Naive thymus-derived CD8-positive, alpha-beta T cell (primary cell): ENCODE data around the gene SORCS2. TPM values are rescaled to one million over a fixed set of nuclear protein-coding genes. Genes with fewer than 3 reads are reported as not detected.

Experiments used
- ATAC-seq, 2 donors: fragments of 150-1000 bp; cut with Tn5 transposase in 1 of 2; sonication (Bioruptor Pico), chemical (Tn5 transposase) in 1 of 2; 1 replicate in 1 of 2; 2 replicates in 1 of 2; pipeline ENCODE4 v1.10.0; 2021; ENCODE audit warnings: mild to moderate bottlenecking in 2 of 2, moderate library complexity in 2 of 2
- POLR2A ChIA-PET: fragments of 350-600 bp; sonication (Branson Sonifier 250); formaldehyde crosslinking; loops from one replicate; lab custom pipeline; 2021; ENCODE audit warnings: antibody characterized with exemption; lab: Charles Lee
- DNase-seq, 10 donors: peaks; one replicate each; pipeline versions ENCODE4 v3.0.0 to v3.0.0-alpha.2; 2020 to 2022
- H3K27ac Mint-ChIP-seq, 10 donors: one replicate each; pipeline ENCODE4 v1.8.0; 2020 to 2022; ENCODE audit warnings: mild to moderate bottlenecking in 10 of 10, mixed read lengths in 10 of 10, moderate library complexity in 4 of 10, inconsistent platforms in 1 of 10
- H3K27me3 Mint-ChIP-seq, 5 donors: one replicate each; pipeline ENCODE4 v1.8.0; 2021 to 2022; ENCODE audit warnings: mixed read lengths in 5 of 5
- H3K36me3 Mint-ChIP-seq, 3 donors: one replicate each; pipeline ENCODE4 v1.8.0; 2020 to 2022; ENCODE audit warnings: mixed read lengths in 3 of 3, mild to moderate bottlenecking in 2 of 3, inconsistent platforms in 1 of 3
- H3K4me1 Mint-ChIP-seq, 4 donors: one replicate each; pipeline ENCODE4 v1.8.0; 2021 to 2022; ENCODE audit warnings: mixed read lengths in 4 of 4
- H3K4me3 Mint-ChIP-seq, 10 donors: one replicate each; pipeline ENCODE4 v1.8.0; 2020 to 2022; ENCODE audit warnings: mild to moderate bottlenecking in 10 of 10, mixed read lengths in 10 of 10, moderate library complexity in 6 of 10, inconsistent platforms in 1 of 10
- H3K9me3 Mint-ChIP-seq, 9 donors: one replicate each; pipeline ENCODE4 v1.8.0; 2020 to 2022; ENCODE audit warnings: mixed read lengths in 9 of 9, mild to moderate bottlenecking in 3 of 9, inconsistent platforms in 1 of 9, moderate library complexity in 1 of 9
- polyA plus RNA-seq, 3 donors: library from polyadenylated mRNA; unstranded; fragments of 300-500 nt; fragmentation: Illumina TruSeq; gene quantifications; one replicate each; pipeline ENCODE4 v1.2.3, GENCODE V29; 2021
- total RNA-seq, 8 experiments: library from RNA in 2 of 8; stranded (reverse) in 2 of 8; gene quantifications; one replicate each; pipeline ENCODE4 v1.2.3 and lab custom pipeline; 2021 to 2026

SORCS2 gene
- total and polyA plus RNA-seq, 5 experiments from 2014 or later = not detected

DNA sequence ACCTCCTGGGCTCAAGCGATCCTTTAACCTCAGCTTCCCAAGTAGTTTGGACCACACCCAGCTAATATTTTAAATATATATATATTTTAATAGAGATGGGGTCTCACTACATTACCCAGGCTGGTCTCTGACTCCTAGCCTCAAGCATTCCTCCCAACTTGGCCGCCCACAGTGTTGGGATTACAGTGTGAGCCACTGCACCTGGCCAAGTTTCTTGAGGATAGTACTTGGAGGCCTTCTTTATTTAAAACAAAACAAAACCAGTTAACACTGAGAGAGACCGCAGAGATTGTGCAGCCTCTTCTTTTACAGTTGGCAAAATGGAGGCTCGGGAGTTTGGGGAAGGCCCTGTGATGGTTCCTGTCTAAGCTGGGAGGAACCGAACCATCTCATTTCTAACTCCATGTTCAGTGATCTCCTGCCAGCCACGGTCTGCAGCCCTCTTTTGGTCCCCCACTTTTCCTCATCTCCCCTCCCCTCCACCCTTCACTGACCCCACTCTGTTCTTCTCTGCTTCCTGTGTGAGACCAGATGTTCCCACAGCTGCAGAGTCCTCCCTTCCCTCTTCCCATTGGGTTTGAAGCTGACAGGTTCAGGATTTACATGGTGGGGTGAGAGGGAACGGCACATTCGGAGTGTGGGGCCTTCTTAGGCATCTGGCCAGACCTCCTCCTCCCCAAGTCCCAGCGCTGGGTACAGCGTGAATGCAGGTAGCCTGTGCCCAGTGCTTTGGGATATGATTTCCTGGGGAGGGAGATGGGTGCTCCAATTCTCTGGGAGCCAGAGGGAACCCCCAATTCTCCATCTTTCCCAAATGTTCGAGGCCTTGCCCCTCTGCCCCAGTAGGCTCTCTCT is 1.4 kb upstream of the SORCS2 start:
- POLR2A ChIA-PET = no interaction called here
- Mint-ChIP-seq H3K4me3 (no peak overlapping the region), H3K4me1 (peaks cover 0 to 2% (median under 1%) of the 10 kb centered on the region in 4 donors), H3K9me3 (peaks cover 0 to 10% (median 0%) of the 10 kb centered on the region in 9 donors), H3K36me3 (peaks cover 0 to 2% (median 0%) of the 10 kb centered on the region in 3 donors), H3K27me3 (peaks cover 17 to 81% (median 46%) of the 10 kb centered on the region in 5 donors), H3K27ac (peak overlapping the region in 1 of 10 donors; percentile 13)
- no peak for DNase-seq
- no peak for ATAC-seq

DNA sequence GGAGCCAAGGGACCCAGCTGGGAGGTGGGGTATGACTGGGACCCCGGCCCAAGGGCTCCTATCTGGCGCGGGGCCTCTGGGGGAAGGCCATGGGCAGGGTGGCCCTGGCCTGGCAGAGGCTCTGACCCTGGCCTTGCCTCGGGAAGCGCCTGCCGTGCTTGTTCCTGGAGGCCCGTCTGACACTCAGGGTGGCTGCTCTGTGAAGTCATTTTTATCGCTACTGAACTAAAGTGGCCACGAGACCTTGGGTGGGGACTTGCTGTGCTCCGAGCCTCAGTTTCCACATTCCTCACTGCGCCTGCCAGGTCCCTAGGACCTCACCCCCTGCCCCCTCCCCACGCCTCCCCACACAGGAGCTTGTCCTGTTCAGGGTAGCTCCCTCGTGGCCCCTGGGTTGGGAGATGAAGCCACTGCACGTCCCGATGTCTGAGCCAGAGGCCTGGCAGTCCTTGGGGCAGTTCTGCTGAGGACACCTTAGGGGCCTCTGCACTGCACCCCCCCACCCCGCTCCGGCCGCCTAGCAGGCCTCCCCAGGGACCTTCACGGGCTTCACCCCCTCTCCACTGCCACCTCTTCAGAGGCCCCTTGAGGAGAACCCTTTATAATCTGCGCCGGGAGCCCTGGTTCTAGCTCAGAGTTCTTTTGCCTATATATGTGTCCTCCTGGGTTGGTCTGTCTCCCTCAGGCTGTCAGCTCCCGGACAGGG is 639 bp upstream of the SORCS2 start:
- H3K36me3 Mint-ChIP-seq = peaks cover 0 to 2% (median 0%) of the 10 kb centered on the region in 3 donors
- DNase-seq (no peak), ATAC-seq (no peak)
- H3K27me3 Mint-ChIP-seq = peaks cover 23 to 85% (median 51%) of the 10 kb centered on the region in 5 donors
- peak overlapping the region in 8 of 10 donors; percentile 18 to 78 (median 54) for H3K4me3 Mint-ChIP-seq
- peaks cover 0 to 2% (median under 1%) of the 10 kb centered on the region in 4 donors for H3K4me1 Mint-ChIP-seq
- H3K27ac Mint-ChIP-seq = no peak overlapping the region
- H3K9me3 Mint-ChIP-seq = peaks cover 0 to 5% (median 0%) of the 10 kb centered on the region in 9 donors
- POLR2A ChIA-PET = no interaction called here

DNA sequence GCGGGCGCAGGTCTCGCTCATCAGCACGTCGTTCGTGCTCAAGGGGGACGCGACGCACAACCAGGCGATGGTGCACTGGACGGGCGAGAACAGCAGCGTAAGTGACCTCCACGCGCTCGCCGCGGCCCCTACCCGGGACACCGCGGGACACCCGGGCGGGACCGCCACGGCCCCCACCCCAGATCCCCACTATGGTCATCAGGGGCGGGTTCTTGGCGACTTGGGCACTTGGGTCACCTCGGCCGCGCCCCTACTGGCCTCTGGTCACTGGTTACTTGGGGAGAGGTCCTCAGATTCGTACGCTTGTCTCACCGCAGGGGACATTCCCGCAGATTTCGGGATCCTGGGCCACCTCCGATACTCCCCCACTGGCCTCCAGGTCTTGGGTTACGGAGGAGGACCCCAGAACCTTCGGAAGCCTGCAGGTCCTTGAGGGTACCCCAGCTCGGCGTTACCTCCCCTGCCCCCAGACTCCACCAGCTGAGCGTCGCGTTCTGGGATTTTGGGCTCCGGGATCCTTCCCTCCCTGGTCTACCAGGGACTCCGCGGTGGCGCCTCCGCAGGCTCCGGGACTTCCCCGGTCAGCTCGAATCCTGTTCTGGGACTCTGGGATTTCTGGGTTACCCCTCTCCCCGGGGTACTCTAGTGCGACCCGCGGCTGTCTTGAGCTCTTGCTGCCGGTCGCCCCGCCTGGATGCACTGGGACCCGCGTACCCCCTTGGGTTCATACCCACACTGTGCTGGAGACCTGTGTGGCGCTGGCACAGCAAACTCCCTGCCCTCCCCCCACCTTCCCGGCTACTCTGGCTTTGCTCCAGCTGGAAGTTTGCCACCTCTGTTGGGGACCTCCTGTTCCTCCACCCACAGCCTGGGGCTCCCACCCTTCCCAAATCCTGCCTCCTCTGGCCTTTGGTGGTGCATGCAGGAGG is 956 bp downstream of the SORCS2 start:
- Mint-ChIP-seq H3K4me1 (peaks cover 0 to 2% (median under 1%) of the 10 kb centered on the region in 4 donors), H3K27ac (peak overlapping the region in 1 of 10 donors; percentile 53), H3K27me3 (peaks cover 29 to 85% (median 56%) of the 10 kb centered on the region in 5 donors), H3K4me3 (peak overlapping the region in 5 of 10 donors; percentile 22 to 59 (median 38)), H3K36me3 (peaks cover 0 to 2% (median 0%) of the 10 kb centered on the region in 3 donors), H3K9me3 (no peaks in the 10 kb centered on the region)
- POLR2A ChIA-PET = no interaction called here
- ATAC-seq = no peak
- no peak for DNase-seq

DNA sequence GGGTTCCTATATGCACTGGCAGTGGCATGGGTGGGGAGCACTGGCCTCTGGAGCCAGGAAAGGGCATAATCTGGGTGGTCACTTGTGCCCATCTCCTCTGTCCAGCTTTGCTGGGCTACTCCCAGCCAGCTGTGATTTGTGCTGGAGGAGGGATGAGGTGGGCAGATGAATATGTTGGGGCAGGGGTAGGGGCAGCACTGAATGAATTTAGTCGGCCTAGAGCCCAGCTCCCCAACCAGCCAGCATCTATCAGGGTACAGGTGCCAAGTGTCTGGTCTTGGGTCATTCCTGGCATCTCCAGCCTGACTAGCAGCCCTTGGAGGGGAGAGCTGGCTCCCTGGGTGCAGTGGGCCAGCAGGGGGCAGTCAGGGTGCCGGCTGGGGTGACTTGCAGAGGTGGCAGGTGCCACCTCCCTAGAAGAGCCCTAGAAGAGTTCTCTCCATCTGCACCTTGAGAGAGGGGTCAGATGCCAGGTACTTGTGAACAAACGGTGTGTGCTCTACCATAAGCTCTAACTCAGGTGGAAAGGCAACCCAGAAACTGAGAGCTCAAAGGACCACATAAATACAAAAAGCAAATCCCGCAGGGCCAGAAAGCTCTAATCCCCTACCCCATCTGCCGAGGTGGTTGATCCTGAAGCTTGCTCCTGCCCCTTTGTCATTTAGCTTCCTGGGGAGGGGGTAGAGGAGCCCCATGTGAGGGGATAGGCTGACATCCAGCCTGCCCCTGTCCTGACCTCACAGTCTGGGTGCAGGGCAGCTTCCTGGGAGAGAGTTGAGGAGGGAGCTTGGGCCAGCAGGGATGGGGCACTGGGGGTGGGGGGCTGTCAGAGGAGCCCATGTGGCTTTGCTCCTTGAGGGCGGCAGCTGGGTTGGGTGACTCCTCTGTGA is 2.2 kb downstream of the SORCS2 start:
- Mint-ChIP-seq H3K36me3 (peaks cover 0 to 2% (median 0%) of the 10 kb centered on the region in 3 donors), H3K27me3 (peaks cover 29 to 85% (median 55%) of the 10 kb centered on the region in 5 donors), H3K9me3 (no peaks in the 10 kb centered on the region), H3K27ac (no peak overlapping the region), H3K4me1 (peaks cover 0 to 2% (median under 1%) of the 10 kb centered on the region in 4 donors), H3K4me3 (peak overlapping the region in 2 of 10 donors; percentile 26 to 51)
- POLR2A ChIA-PET = no interaction called here
- DNase-seq (no peak), ATAC-seq (no peak)

DNA sequence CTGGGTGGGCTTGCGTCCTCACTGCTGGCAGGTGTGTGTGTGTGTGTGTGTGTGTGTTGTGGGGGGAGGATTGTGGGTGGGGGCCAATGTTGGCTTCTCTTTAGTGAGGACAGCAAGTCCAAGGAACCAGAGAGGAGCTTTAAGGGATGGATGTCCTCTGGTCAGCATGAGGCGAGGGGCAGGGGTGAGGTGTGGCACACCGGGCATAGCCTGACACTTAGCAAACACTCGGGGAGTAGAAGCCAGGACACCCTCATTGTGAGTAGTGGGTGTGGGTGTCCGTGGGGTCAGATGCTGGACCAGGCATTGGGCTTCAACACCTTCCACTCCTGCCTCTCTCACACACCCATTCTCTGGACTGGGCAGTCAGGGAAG is 2.8 kb downstream of the SORCS2 start:
- no peak overlapping the region for H3K4me3 Mint-ChIP-seq
- H3K9me3 Mint-ChIP-seq = no peaks in the 10 kb centered on the region
- POLR2A ChIA-PET = no interaction called here
- peaks cover 0 to 2% (median 0%) of the 10 kb centered on the region in 3 donors for H3K36me3 Mint-ChIP-seq
- DNase-seq (no peak), ATAC-seq (no peak)
- H3K4me1 Mint-ChIP-seq = peaks cover 0 to 2% (median under 1%) of the 10 kb centered on the region in 4 donors
- no peak overlapping the region for H3K27ac Mint-ChIP-seq
- peaks cover 26 to 79% (median 51%) of the 10 kb centered on the region in 5 donors for H3K27me3 Mint-ChIP-seq

DNA sequence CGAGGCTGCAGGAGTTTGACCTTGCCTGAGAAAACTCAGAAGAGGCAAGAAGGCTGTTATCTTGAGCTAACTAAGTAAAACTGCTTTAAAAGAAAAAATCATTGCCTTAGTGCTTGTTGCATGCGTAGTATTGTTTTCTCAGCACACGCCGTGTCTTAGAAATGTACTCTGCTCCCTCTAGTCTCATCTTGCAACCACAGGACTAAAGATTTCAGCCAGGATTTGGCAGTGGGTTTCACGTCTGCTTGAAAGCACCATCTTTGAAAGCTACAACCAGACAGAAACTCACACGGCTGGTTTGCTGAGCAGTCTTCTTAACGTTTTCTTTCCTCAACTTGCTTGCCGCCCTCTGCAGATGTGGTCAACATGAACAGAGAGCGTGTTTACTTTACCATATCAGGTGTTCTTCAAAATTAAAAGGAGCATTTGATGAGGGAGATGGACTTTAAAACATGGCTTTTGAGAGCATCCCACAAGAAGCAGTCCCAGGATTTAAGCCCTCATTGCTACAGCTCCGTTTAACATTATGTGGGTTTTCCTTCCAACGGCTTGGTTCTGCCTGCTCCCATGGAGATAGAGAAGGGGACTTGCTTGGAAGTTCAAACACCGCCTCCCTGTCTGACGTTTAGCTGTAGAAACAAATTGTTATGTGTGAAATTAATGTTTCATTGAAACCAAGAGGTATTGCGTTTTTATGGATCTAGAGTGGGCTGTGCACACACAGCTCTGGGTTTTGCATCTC is 3.4 kb downstream of the SORCS2 start:
- POLR2A ChIA-PET = no interaction called here
- Mint-ChIP-seq H3K9me3 (no peaks in the 10 kb centered on the region), H3K27me3 (peaks cover 25 to 76% (median 45%) of the 10 kb centered on the region in 5 donors), H3K4me3 (no peak overlapping the region), H3K4me1 (peaks cover 0 to 2% (median under 1%) of the 10 kb centered on the region in 4 donors), H3K36me3 (peaks cover 0 to 2% (median 0%) of the 10 kb centered on the region in 3 donors), H3K27ac (no peak overlapping the region)
- DNase-seq (no peak), ATAC-seq (no peak)

DNA sequence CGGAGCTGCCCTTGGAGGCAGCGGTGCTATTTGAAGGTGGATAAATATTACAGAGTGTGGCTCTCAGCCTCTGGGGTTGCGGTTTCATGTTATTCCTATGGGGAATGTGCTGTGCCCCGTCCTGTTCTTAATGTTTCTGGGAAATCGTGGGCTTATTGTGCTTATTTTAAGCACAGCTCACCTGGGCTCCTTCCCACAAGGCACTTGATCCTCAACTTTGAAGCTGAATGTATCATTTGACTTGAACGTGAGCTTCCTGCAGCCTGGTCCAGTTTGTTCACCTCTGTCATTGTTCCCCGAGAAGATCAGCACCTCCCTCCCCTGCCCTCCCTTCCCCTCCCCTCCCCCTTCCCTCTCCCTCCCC is 3.9 kb downstream of the SORCS2 start:
- no peak for DNase-seq
- H3K4me3 Mint-ChIP-seq = no peak overlapping the region
- no peak for ATAC-seq
- H3K27me3 Mint-ChIP-seq = peaks cover 26 to 77% (median 44%) of the 10 kb centered on the region in 5 donors
- no peaks in the 10 kb centered on the region for H3K9me3 Mint-ChIP-seq
- POLR2A ChIA-PET = no interaction called here
- H3K27ac Mint-ChIP-seq = no peak overlapping the region
- H3K36me3 Mint-ChIP-seq = peaks cover 0 to 2% (median 0%) of the 10 kb centered on the region in 3 donors
- H3K4me1 Mint-ChIP-seq = peaks cover 0 to 2% (median under 1%) of the 10 kb centered on the region in 4 donors

DNA sequence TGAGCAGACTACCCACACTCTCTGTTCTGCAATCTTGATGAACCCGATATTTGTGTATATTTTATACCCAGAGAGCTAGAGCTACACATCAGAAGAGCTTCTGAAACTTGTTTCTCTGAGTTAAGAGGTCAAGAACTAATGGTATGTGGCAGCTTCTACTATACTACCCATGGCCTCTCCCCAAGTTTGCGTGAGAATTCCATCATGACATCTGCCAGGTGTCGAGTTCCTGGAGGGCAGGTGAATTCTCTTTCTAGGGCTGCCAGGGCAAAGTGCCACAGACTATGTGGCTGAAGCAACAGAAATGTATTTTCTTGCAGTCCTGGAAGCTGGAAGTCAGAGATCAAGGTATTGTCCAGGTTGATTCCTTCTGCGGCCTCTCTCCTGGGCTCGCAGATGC is 4.4 kb downstream of the SORCS2 start:
- Mint-ChIP-seq H3K4me3 (no peak overlapping the region), H3K9me3 (no peaks in the 10 kb centered on the region), H3K36me3 (peaks cover 0 to 2% (median 0%) of the 10 kb centered on the region in 3 donors), H3K27me3 (peaks cover 26 to 79% (median 46%) of the 10 kb centered on the region in 5 donors), H3K27ac (no peak overlapping the region), H3K4me1 (peaks cover 0 to 2% (median under 1%) of the 10 kb centered on the region in 4 donors)
- DNase-seq (no peak), ATAC-seq (no peak)
- POLR2A ChIA-PET = no interaction called here

DNA sequence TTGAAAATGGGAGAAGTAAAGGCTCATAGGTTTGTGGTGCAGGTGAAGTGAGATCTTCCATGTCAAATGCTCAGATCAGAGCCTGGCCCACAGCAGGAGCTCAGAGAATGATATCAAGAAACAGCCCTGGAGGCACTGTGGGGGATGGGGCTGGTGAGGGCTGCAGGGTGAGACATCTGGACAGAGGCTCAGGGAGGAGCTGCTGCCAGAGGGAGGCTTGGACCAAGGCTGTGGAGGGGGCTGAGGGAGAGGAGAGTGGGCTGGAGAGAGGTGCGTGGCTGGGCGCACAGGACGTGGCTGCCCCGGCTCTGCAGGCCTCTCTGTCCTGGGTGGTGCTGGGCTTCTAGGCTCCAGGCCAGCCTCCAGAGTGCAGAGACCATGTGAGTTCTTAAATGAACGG is 5.6 kb downstream of the SORCS2 start:
- Mint-ChIP-seq H3K4me1 (peaks cover 0 to 2% (median 0%) of the 10 kb centered on the region in 4 donors), H3K4me3 (no peak overlapping the region), H3K36me3 (no peaks in the 10 kb centered on the region), H3K9me3 (no peaks in the 10 kb centered on the region), H3K27ac (no peak overlapping the region), H3K27me3 (peaks cover 26 to 80% (median 45%) of the 10 kb centered on the region in 5 donors)
- POLR2A ChIA-PET = no interaction called here
- ATAC-seq = no peak
- DNase-seq = no peak

DNA sequence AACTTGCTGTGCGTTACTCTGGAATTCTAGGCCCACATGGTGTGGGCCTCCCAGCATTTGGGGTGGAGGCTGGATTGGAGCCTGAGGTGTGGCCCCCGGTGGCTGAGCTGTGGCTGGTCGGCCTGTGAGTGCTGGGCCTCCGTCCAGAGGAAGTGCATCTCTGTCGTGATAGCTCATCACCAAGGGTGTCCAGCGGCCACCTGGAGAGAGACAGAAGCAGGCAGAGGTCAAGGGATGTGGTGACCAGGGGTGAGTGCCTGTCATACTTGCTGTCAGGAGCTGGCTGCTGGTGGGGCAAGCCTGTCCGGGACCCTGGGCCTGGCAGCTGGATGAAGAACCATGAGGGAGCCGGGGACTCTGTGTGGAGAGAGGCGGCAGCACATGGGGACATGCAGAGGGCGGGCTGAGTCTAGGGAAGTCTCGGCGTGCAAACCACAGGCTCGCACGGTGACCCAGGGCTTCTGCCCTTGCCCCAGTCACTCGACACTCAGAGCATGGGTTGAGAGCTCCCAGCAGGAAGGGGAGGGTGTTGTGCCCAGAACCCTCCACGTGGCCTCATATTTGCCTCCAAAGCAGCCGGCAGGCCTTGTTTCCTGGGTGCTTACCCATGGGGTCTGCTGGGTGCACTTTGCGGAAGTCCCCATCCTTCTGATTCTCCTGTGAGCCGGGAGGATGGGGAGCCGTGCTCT is 6.2 kb downstream of the SORCS2 start:
- ATAC-seq = no peak
- Mint-ChIP-seq H3K27me3 (peaks cover 26 to 80% (median 45%) of the 10 kb centered on the region in 5 donors), H3K4me3 (no peak overlapping the region), H3K9me3 (no peaks in the 10 kb centered on the region), H3K36me3 (no peaks in the 10 kb centered on the region), H3K27ac (no peak overlapping the region), H3K4me1 (peaks cover 0 to 2% (median 0%) of the 10 kb centered on the region in 4 donors)
- POLR2A ChIA-PET = no interaction called here
- DNase-seq = no peak
